Measurements from ENCODE around the gene STEAP1. TPM values are rescaled to one million over a fixed set of nuclear protein-coding genes. Genes with fewer than 3 reads are reported as not detected.
"Not testable (repeated sequence)": the region's sequence is repeated elsewhere in the genome, so short reads cannot be mapped to it uniquely, and the experiment has no call there.

The STEAP1 gene
- total RNA-seq, 1 donor from 2014 or later, result 5.5 TPM

DNA sequence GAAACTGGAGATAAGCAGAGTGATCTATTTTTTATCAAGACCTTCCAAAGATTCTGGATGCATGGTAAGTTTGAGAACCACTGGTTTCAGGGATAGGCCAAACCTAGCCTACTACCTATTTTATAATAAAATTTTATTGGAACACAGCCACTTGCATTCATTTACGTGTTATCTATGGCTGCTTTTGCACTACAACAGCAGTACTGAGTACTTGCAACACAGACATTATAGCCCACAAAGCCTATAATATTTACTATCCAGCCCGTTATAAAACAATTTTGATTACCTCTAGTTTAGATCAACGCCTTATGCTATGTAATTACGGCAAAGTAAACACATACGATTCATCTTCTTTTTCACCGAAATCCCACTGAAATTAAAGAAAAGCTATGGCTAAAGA lies 18.4 kb downstream of the STEAP1 start:
- ATAC-seq (no peak), DNase-seq (ENCODE audit: low spot score) (no peak)

DNA sequence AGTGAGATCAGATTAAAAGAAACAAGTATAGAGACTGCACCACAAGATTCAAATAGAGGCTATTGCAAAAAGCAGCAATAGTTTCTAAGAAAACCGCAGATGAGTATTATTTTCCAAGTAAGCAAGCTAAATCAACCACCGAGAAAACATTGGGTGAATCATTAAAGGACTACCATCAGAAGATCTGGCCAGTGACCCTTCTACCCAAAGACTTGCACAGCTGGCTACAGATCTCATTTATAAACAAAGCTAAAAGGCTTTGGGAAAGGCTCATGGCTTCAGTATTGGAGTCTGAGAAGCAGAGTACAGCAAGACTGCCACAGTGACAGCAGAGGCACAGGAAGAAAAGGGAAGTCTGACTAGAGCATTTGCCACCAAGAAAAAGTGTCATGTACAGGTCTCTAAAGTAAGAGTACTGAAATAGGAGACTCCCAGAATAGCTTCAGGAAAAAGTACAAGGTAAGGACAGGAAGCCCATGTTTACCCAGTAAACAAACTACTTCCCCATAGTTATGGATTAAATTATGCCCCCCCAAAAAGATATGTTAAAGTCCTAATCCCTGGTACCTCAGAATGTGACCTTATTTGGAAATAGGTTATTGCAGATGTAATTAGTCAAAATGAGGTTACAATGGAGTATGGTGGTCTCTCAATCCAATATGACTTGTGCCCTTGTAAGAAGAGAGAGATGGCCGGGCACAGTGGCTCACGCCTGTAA lies 19.0 kb downstream of the STEAP1 start:
- DNase-seq (ENCODE audit: low spot score) (no peak), ATAC-seq (peak; percentile 94)

DNA sequence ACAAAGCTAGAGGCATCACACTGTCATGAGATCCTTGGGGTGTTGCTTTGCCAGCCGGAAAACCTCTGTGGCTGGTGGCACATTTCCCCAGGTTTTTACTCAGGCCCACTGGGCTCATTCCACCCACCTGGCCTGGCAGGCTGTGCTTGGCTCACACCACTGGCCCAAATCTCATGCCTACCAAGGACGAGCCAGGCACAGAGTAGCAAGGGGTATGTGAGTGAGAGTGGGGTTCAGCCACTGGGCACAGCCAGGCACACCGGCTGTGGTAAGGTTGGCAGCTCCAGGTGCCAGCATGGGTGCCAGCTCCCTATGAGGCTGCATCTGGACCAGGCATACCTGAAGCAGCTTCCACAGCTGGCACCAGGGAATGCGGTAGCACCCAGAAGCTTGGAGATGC lies 21.4 kb downstream of the STEAP1 start:
- ATAC-seq (peak; percentile 30), DNase-seq (ENCODE audit: low spot score) (no peak)

DNA sequence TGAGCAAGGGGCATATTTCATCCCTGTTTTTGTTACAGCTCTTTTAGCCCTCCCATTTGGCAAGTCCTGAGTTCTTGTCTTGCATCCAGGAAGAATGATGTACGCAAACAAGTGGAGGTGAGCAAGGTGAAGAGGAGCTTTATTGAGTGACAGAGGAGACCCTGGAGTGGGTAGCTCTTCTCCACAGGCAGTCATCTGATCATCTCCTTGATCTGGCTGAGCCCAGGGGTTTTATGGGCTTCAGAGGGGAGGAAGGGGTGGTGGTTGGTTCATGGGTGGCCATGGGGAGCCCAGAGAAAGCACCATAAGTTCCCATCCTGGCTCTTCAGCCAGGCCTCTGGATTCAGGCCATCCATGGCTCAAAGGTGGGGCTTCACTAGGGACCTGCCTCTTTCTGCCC lies 21.9 kb downstream of the STEAP1 start:
- ATAC-seq (peak; percentile 12), DNase-seq (ENCODE audit: low spot score) (no peak)

DNA sequence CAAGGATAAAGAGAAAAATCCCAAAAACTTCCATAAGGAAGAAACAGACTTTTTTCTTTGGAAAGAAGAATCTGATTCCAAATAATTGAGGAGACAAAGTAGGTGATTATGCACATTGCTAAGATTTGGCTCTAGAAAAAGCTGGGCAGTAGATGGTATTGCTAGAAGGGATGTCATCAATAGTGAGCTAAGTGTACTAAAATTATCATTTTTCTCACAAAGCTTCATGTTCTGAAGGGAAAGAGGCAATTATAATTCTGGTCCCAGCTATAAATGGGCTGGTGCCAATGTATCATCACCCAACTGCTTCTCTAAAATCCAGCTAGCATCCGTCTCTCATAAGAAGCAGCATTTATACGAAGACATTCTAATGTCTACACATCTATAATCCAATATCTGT lies 23.9 kb downstream of the STEAP1 start:
- DNase-seq (ENCODE audit: low spot score) (no peak), ATAC-seq (no peak)

DNA sequence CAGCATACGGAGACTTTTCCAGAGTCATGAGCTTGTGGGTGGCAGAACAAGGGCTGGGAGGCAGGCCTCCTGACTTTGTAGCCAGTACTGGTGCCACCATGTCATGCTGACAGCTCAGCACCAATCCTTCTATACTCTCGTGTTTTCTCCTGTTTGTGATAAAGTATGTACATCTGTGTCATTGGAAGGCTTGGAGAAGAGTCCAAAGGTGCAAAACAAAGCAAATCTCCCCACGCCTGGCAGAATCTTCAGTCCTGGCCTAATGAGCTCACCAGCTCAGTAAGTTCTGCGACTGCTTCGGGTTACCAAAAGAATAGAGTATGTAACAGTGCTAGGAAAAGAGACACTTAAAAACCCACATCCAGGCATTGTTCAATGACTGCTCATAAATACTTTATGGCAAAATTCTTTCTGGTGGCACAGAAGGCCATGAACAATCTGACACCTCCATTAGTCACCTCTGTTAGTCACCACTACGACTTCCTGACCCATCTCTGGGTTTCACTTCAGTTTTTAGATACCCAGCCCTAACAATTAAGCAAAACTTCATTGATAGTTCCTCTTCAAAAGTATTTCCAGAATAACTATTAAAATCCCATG lies 24.5 kb downstream of the STEAP1 start:
- ATAC-seq (no peak), DNase-seq (ENCODE audit: low spot score) (no peak)

DNA sequence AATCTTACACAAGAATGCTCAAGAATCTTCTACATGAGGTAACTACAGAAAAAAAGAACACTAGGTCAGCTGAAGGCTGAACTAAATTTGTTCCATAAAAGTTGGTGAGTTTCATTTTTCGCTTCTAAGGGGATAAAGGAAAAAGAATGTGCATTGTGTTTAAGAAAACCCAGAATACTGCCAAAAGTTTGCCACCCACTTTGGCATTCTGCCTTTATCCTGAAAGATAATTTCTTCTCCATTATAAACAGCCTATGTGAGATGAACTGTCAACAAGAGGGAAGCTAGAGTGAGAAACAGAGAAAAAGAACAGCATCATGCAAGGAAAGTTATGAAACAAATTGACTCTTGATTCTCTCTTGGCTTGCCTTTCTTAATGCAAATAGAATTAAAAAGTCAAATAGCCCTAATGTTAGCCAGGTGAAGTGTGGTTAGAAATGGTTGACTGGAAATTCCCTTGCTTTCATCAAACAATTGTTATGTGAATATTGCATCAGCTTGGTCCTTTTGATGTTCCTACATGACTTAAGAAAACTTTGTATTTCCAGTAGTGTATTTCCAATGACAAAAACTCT lies 25.8 kb downstream of the STEAP1 start:
- DNase-seq (ENCODE audit: low spot score), result no peak
- no peak for ATAC-seq

DNA sequence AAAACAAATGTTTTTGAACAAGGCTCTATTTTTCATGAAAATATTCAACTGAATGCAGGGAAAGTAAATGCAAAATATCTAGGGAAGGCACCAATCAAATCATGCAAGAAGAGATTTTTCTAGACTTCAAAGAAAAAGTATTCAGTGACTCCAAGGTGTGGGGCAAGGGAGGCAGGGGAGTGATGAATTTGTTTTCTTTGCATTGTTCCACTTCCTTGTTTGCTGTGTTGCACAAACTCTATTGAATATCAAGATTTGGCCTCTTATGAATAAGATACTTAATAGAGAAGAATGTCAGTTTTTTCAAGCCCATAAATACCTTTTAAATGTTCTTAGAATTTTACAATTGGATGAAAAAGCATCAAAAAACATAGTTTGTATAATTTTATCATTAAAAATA lies 26.4 kb downstream of the STEAP1 start:
- DNase-seq (ENCODE audit: low spot score) (no peak), ATAC-seq (no peak)

DNA sequence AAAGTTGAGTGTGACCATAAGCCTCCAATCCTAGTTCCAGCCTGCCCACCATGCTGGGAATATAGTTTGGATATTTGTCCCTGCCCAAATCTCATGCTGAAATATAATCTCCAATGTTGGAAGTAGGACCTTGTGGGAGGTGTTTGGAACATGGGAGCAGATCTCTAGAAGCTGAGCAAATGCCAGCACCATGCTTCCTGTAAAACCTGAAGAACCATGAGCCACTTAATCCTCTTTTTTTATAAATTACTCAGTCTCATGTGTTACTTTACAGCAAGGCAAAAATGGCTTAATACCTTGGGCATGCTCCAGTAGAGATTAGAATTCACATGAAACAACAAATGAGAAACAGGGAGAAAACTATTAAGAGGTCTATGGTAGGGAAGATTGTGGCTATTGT lies 27.2 kb downstream of the STEAP1 start:
- ATAC-seq (no peak), DNase-seq (ENCODE audit: low spot score) (no peak)

DNA sequence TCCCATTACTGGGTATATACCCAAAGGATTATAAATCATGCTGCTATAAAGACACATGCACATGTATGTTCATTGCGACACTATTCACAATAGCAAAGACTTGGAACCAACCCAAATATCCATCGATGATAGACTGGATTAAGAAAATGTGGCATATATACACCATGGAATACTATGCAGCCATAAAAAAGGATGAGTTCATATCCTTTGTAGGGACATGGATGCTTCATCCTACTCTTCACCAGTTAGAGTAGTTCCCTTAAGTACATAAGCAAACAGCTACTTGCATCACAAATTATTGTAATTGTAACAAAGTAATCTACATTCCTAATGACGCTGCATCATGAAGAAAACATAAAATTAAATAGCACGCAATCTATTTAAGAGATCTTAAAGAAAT lies 32.0 kb downstream of the STEAP1 start:
- ATAC-seq, result not testable (repeated sequence)

DNA sequence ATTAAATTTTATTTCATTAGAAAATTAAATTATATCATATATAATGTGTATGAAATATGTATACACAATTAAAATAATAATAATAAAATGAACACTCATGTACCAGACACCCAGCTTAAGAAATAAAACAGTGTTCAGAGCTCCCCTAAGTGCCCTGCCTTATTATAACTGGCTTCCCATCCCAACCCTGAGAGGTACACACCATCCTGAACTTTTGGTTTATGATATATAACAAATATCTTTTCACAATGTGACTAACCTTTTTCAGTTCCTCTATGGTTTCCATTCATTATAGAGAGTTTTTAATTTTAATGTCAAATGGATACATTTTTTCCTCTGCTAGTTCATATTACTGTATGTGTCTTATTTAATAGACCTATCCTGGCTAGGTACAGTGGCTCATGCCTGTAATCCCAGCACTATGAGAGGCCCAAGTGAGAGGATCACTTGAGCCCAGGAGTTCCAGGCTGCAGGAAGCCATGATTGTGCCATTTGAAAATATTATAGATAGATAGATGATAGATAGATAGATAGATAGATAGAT lies 33.3 kb downstream of the STEAP1 start:
- DNase-seq (ENCODE audit: low spot score) (no peak), ATAC-seq (no peak)

More for the DNA sequence above, 32.0 kb downstream of the STEAP1 start:
- DNase-seq (ENCODE audit: low spot score), result not testable (repeated sequence)

DNA sequence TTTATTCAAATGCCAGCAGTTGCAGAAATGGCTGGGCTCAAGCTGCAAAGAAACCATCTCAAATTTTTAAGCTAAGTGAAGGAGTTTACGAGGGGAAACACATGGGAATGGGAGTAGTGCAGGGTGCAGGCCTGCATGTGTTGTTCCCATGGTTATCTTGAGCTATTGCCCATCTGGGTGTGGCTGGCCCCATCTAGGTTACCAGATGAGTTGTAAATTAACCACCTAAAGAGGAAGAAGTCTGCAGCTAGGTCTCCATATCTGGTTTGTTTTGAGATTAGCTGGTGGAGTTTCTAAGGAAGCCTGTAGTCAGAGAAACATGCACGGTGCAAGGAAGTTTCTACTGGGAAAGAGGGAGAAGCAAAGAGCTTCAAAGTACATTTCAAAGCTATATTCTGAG lies 34.0 kb downstream of the STEAP1 start:
- peak; percentile 84 for ATAC-seq
- DNase-seq (ENCODE audit: low spot score), result no peak

DNA sequence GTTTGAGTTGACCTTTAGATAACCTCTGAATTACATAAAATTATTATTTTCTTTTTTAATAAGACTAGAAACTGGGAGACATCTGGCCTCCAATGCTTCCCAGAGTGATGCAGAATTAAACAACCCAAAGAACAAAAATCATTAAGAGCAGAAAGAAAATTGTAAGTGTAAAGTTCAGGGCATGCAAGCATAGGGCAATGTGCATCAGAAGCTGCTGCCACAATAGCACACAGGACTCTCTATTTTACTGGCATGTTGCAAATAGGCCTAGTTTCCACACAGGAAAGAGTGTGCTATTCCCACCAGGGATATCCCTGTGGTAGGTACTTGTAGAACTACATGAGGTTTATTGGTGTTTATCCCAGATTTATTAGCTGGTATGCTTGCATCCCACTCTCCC lies 36.7 kb downstream of the STEAP1 start:
- DNase-seq (ENCODE audit: low spot score) (no peak), ATAC-seq (peak; percentile 45)

DNA sequence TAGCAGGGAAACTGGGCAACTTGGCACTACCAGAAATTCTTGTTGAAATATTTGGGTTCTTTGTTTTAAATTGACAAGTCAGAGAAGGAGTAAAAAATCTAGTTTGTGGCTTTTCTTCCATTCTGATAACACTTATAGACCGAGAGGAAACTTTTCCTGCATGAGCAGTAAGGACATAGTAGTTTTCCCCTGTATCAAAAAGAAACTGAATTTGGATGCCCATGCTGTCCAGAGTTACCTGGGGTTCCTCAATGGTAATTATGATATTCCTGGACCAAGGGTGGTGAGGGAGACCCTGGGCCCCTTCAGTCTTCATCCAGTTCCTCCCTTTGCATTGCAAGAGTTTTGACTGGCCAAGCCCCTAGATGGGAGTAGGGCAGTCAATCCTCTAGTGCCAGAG lies 37.4 kb downstream of the STEAP1 start:
- DNase-seq (ENCODE audit: low spot score) (no peak), ATAC-seq (no peak)

DNA sequence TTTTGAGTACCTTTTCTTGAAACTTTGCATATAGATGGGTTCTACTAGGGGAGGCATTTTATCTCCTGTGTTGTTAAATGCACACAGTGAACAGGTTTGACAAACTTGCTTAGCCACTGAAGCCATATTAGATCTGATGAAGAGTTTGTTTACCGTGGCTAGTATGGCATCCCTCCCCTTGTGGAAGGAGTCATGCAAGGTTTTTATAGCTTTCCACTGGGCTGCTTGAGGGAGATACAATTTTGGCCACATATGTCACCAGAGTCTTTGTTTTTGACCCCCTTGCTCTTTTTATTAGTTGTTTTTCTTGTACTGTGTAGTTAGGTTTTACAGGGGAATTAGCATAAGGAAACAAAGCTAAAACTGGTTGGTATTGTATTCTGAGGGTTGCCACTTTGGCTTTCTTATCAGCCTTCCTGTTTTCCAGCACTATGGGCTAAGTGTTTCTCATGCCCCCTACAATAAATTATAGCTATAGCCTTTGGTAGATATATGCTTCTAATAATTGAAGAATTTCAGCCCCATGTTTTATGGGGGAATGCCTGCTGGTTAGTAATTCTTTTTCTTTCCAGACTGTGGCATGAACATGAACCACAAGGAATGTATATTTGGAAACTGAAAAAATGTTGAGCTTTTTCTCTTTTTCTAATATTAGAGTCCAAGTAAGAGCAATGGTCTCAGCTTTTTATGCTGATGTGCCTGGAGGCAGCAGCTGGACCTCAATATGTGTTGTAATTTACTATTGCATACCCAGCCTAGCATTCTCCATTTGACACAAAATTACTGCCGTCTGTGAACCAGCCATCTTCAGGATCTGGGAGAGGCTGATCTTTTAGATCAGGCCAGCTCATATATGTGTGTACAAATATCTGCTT lies 38.8 kb downstream of the STEAP1 start:
- ATAC-seq (no peak), DNase-seq (ENCODE audit: low spot score) (no peak)

DNA sequence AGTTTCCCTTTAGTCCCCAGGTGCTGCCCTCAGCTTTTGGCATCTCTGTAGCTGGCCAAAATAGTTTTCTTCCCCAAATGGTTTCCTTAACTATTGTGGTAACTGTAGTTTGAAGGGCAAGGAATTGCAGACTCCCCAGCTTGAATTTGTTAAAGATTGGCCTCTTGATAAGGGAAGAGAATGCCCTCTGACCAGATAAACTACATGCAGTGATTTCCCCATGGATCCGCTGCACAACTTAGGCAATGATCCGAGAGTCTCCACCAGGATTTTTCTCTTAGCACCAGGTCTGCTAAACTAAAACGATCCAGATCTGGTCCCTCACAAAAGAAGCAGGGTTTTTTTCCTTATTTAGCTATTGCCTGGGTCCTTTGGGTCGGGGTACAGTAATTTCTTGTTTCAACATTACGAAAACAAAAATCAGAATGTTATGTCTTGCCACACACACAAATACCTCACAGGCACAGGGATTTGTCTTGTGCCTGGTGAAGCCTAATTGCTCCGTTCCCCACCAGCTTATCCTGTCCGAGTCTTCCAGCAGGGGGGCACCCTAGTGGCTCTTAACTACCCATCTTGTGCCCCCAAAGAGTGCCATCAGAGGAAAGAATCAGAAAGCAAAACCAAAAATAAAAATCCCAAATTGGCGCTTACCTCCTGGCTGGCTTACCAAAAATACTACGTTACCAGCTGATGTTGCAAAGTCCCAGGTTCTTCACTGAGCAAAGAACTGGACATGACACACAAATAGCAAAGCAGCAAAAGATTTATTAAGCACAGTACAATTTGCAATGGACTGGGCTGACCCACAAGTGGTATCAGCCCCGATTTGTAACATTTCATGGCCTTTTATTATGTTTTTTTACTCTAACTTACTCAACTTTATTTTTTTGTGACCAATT lies 40.9 kb downstream of the STEAP1 start:
- DNase-seq (ENCODE audit: low spot score) (no peak), ATAC-seq (peak; percentile 87)

DNA sequence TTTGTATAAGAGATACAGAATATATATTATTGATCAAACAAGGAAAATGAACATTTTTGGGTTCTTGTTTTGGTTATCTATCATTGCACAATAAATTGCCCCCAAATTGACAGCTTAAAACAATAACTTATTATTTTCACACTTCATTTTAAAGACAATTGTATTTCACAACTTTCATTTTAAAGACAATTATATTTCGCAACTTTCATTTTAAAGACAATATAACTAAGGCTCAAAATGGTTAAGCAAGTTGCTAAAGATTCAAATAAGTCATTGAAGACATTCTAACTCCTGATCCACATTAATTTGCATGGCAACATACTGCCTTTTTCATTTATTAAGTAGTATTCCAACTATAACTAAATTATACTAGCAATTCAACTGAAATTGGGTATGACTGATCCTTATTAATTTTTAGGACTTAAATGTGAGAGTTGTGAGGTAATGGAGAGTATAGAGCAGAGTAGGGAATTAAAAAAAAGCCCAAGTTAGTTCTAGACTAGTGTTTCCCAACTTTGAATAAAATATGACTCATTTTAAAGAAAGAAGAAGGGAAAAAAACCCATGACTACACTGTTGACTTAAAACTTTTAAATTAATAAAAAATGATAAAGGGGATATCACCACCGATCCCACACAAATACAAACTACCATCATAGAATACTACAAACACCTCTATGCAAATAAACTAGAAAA lies 47.4 kb downstream of the STEAP1 start:
- DNase-seq (ENCODE audit: low spot score), result no peak
- no peak for ATAC-seq

DNA sequence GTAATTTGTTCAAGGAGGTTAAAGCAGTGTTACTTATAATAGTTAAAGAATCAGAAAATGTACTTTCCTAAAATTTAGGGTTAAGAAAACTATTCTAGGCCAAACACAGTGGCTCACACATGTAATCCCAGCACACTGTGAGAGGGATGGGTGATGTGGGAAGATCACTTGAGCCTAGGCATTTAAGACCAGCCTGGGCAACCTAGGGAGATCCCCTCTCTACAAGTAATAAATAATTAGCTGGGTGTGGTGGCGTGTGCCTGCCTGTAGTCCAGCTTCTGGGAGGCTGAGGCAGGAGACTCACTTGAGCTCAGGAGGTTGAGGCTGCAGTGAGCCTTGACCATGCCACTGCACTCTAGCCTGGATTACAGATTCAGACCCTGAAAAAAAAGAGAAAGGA lies 53.7 kb downstream of the STEAP1 start:
- DNase-seq (ENCODE audit: low spot score), result no peak
- ATAC-seq, result no peak

DNA sequence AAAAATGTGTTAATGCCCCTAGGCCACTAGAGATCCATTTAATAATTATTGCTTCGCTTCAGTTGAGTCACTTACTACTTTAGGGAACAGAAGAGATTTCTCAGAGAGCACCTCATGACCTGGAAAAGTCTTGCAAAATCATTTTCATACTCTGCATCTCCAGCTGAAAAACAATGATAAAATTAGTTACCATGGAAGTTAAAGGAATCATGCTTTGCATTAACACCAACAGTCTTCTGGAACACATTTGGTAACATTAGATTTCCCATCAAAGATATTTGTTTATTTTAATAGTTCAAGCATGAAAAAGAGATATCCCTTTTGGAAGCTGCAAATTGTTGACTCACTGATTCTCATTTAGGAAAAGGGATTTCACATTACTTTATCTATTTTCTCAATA lies 55.5 kb downstream of the STEAP1 start:
- ATAC-seq (no peak), DNase-seq (ENCODE audit: low spot score) (no peak)

DNA sequence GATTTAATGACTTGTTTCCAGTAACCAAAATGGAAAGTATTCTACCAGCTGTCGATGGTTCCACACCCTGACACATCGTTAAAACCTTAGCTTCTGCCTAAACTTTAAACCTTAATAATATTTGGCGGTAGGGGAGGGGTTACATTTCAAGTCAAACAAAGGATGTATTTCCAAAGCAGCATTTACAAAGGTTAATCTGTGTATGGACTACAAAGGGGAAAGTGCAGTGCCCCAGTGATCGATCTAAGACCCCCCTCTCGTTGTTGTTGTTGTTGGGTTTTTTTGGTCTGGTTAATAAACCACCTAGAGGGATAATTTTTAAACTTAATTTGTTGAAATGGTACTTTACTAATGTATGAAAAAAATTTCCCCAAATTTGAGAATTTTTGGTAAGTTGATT lies 56.2 kb downstream of the STEAP1 start:
- ATAC-seq (no peak), DNase-seq (ENCODE audit: low spot score) (no peak)
